Activated T-cell treated with anti-CD3 and anti-CD28 coated beads for 48 hours (primary cell): ENCODE results near the gene SCLY.

Source experiments
- DNase-seq: peaks from one replicate; pipeline ENCODE4 v3.0.0-alpha.2; 2020; ENCODE audit warnings: low read depth

SCLY gene

GRCh38 chr2:238069877-238070276 is 9.1 kb downstream of the SCLY start:
- DNase-seq: no peak

GRCh38 chr2:238075397-238075796 is 14.6 kb downstream of the SCLY start:
- no peak for DNase-seq

- no peak for DNase-seq
Measured at GRCh38 chr2:238077292-238077691, 16.5 kb downstream of the SCLY start.

- DNase-seq: no peak
Measured at GRCh38 chr2:238079874-238080327, 19.1 kb downstream of the SCLY start.

GRCh38 chr2:238080518-238080917 is 19.7 kb downstream of the SCLY start:
- DNase-seq: no peak

- DNase-seq: no peak
Measured at GRCh38 chr2:238081150-238081549, 20.3 kb downstream of the SCLY start.

GRCh38 chr2:238081561-238081960 is 20.8 kb downstream of the SCLY start:
- no peak for DNase-seq

- no peak for DNase-seq
Measured at GRCh38 chr2:238082151-238082550, 21.4 kb downstream of the SCLY start.

- no peak for DNase-seq
Measured at GRCh38 chr2:238082827-238083226, 22.0 kb downstream of the SCLY start.

GRCh38 chr2:238083919-238084318 is 23.1 kb downstream of the SCLY start:
- no peak for DNase-seq

- DNase-seq: no peak
Measured at GRCh38 chr2:238084761-238085160, 24.0 kb downstream of the SCLY start.

GRCh38 chr2:238085899-238086298 is 25.1 kb downstream of the SCLY start:
- DNase-seq: no peak

- DNase-seq: no peak
Measured at GRCh38 chr2:238087211-238087610, 26.4 kb downstream of the SCLY start.

GRCh38 chr2:238090887-238091286 is 30.1 kb downstream of the SCLY start:
- no peak for DNase-seq

GRCh38 chr2:238091436-238092060 is 30.7 kb downstream of the SCLY start:
- DNase-seq: no peak

- no peak for DNase-seq
Measured at GRCh38 chr2:238092486-238093035, 31.8 kb downstream of the SCLY start.

GRCh38 chr2:238093181-238094140 is 32.7 kb downstream of the SCLY start:
- no peak for DNase-seq

- DNase-seq: no peak
Measured at GRCh38 chr2:238094438-238095022, 33.7 kb downstream of the SCLY start.

GRCh38 chr2:238095143-238095542 is 34.3 kb downstream of the SCLY start:
- no peak for DNase-seq

- no peak for DNase-seq
Measured at GRCh38 chr2:238096311-238097011, 35.7 kb downstream of the SCLY start.

- no peak for DNase-seq
Measured at GRCh38 chr2:238097201-238097987, 36.6 kb downstream of the SCLY start.
